Calu3 (cell line): ENCODE data around the gene MBP. TPM values are rescaled to one million over a fixed set of nuclear protein-coding genes. Genes with fewer than 3 reads are reported as not detected.
A peak's percentile ranks its signal among the peaks of the same experiment; 100 is the strongest.

Experiments used
- BruUV-seq: library from RNA; stranded (reverse); fragments of 400-500 nt; replicated peaks from 2 replicates; lab custom pipeline; 2021; lab: Mats Ljungman, UMichigan
- CTCF ChIA-PET: fragments of 300-600 bp; sonication (Branson Sonifier 250); formaldehyde crosslinking; loops from one replicate; lab custom pipeline; 2022; ENCODE audit warnings: antibody characterized with exemption; lab: Charles Lee
- DNase-seq: peaks from one replicate; pipeline ENCODE4 v3.0.0; 2022
- H3K27ac Mint-ChIP-seq: one replicate; pipeline ENCODE4 v1.8.0; 2022; ENCODE audit warnings: mixed read lengths; ENCODE audit not compliant: unreplicated experiment
- H3K27me3 Mint-ChIP-seq: one replicate; pipeline ENCODE4 v1.8.0; 2022; ENCODE audit warnings: mixed read lengths; ENCODE audit not compliant: unreplicated experiment
- H3K36me3 Mint-ChIP-seq: one replicate; pipeline ENCODE4 v1.8.0; 2022; ENCODE audit warnings: mild to moderate bottlenecking, moderate library complexity, mixed read lengths; ENCODE audit not compliant: insufficient read depth, unreplicated experiment
- H3K4me1 Mint-ChIP-seq: one replicate; pipeline ENCODE4 v1.8.0; 2022; ENCODE audit warnings: mild to moderate bottlenecking, low read depth, mixed read lengths; ENCODE audit not compliant: unreplicated experiment
- H3K4me3 Mint-ChIP-seq: one replicate; pipeline ENCODE4 v1.8.0; 2022; ENCODE audit warnings: mild to moderate bottlenecking, low read depth, moderate library complexity, mixed read lengths; ENCODE audit not compliant: unreplicated experiment
- H3K9me3 Mint-ChIP-seq: one replicate; pipeline ENCODE4 v1.8.0; 2022; ENCODE audit warnings: low read depth, mixed read lengths; ENCODE audit not compliant: unreplicated experiment
- intact Hi-C: fragments of 100-400 bp; cut with micrococcal nuclease; formaldehyde crosslinking; loops from one replicate; pipeline ENCODE4 v1.10.0; 2022; ENCODE audit not compliant: unreplicated experiment
- total RNA-seq: library from RNA; stranded (reverse); gene quantifications from 2 replicates; pipeline ENCODE4 v1.2.3, GENCODE V29; 2022
- TF ChIP-seq, protein P1 (sequence below): fragments of 200-600 bp; IDR thresholded peaks from one replicate; pipeline ENCODE4 v1.8.0; 2022; ENCODE audit warnings: antibody characterized with exemption; ENCODE audit not compliant: unreplicated experiment

MBP gene
- total RNA-seq, 1 experiment from 2014 or later: 221 TPM

DNA sequence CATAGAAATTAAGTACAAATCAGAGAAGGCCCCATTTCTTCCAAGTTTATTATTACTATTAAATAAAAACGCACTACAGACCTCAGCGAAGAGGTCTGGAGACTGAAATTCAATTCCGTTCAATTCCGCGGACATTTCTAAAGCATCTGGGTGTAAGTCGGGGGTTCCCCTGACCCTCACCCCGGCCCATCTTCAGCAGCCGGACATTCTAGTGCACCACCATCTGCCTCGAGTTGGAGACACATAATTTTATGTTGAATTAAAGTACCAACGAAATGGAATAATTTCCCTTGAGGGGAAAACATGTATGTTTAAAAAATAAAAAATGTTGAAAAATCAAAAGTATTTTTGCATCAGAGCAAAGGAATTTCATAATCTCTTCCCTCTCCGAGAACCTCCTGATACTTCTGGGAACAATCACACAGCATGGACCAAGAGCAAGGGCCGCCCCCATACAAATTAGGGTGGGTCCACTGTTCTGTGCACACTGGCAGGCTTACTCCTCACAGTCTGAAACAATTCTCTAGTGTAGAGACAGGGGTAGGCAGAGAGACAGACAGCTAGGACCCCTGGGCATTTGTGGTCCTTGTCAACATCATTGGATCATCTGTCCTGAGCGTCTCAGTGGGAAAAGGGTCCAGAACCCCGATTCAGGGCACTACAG is 29.3 kb downstream of the MBP start:
- Mint-ChIP-seq H3K9me3 (no peaks in the 10 kb centered on the region), H3K4me1 (peaks cover 82% of the 10 kb centered on the region), H3K27me3 (no peaks in the 10 kb centered on the region), H3K27ac (peak overlapping the region; percentile 37), H3K36me3 (peaks cover 85% of the 10 kb centered on the region), H3K4me3 (no peak overlapping the region)
- TF ChIP-seq, protein P1, sequence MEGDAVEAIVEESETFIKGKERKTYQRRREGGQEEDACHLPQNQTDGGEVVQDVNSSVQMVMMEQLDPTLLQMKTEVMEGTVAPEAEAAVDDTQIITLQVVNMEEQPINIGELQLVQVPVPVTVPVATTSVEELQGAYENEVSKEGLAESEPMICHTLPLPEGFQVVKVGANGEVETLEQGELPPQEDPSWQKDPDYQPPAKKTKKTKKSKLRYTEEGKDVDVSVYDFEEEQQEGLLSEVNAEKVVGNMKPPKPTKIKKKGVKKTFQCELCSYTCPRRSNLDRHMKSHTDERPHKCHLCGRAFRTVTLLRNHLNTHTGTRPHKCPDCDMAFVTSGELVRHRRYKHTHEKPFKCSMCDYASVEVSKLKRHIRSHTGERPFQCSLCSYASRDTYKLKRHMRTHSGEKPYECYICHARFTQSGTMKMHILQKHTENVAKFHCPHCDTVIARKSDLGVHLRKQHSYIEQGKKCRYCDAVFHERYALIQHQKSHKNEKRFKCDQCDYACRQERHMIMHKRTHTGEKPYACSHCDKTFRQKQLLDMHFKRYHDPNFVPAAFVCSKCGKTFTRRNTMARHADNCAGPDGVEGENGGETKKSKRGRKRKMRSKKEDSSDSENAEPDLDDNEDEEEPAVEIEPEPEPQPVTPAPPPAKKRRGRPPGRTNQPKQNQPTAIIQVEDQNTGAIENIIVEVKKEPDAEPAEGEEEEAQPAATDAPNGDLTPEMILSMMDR: no peak
- intact Hi-C loops: no loop called here
- no peak for DNase-seq
- no TSS peak for BruUV-seq
- CTCF ChIA-PET: interaction anchor here (0.8 to 2.9 kb wide), 4 partner anchors 12 to 49 kb away, joined by 3 to 16 read pairs (median 10); no protein-coding TSS in a partner anchor

DNA sequence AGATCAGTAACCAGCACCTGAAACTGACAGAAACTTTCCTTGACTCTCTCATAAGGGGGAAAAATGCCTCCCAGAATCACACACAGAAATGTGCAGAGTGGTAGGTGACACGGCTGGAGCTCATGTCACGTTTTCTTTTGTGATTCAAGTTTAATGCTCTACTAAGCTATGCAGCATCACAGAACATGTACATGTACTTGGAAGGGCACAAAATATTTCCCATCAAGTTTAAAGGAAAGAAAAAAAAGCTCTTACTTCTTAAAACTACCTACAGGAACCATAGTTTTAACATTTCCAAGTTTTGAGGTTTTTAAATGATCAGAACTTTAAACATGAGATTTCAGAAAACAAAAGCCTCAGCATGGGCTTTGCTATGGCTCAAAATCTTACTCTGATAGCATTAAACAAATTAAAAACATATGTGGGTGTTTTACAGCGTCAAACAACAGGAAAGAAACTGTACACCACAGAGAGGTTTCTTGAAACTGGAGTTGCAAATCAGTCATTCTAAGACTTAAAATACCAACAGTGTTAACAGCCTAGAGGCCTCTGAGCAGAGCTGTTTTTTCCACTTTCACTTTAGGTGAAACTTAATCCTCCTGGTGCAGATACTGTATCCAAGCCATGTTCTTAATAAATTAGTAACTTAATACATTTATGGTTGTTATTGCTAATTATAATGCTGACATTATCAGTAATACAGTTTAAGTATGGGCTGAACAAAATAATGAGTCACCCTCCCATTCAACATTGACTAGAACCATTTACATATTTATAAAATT is 30.1 kb downstream of the MBP start:
- no peaks in the 10 kb centered on the region for H3K9me3 Mint-ChIP-seq
- H3K27me3 Mint-ChIP-seq: no peaks in the 10 kb centered on the region
- intact Hi-C loops: loop anchor here (1.0 kb wide), 1 partner anchor 37 kb away; no protein-coding TSS in a partner anchor
- H3K27ac Mint-ChIP-seq: peak overlapping the region; percentile 94
- TF ChIP-seq, protein P1: no peak
- no peak for DNase-seq
- BruUV-seq: TSS peak; percentile 8
- H3K4me1 Mint-ChIP-seq: peaks cover 85% of the 10 kb centered on the region
- peak overlapping the region; percentile 57 for H3K4me3 Mint-ChIP-seq
- CTCF ChIA-PET: interaction anchor here (0.5 to 2.9 kb wide), 10 partner anchors 8 to 109 kb away, joined by 3 to 20 read pairs (median 6); no protein-coding TSS in a partner anchor
- peaks cover 92% of the 10 kb centered on the region for H3K36me3 Mint-ChIP-seq

DNA sequence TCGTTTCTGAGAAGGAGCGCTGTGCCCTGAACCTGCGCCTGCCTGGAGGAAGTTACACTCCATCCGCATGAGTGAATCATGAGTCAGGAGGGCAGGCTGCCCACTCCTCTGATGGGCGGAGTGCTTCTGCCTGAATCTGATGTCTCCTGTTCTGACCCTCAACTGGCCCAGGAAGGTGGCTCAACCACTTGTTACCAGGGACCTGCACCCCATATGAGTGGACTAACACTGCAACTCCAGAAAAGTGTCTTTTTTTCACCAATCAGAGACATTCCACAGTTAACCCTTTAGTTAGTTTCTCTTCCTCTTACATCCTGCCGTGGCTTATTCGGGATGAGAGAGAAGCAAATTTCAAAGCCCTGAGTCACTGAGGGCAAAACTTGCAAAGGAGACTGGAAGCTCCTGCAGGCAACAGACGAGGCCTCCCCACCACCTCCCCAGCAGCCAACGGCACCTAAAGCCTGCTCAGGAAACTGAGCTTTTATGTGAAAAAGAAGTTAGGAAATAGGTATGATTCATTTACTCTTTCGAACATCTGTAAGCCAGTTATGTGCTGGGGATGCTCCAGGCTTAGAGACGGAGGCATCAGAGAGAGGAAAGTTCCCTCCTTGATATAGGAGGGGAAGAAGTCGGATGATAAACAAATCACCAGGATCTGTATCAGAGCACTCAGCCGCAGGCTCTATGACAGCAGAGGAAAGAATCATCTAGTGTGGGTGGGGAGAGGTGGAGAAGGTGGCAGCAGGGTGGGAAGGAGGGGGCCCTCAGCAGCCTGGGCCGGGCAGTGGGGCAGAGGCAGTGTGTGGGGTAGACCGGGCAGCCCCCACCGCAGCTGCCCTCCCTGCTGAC is 30.9 kb downstream of the MBP start:
- Mint-ChIP-seq H3K27ac (peak overlapping the region; percentile 94), H3K9me3 (no peaks in the 10 kb centered on the region), H3K4me1 (peaks cover 81% of the 10 kb centered on the region), H3K36me3 (peaks cover 92% of the 10 kb centered on the region), H3K27me3 (no peaks in the 10 kb centered on the region), H3K4me3 (peak overlapping the region; percentile 57)
- intact Hi-C loops: loop anchor here (1.0 to 2.0 kb wide), 5 partner anchors 12 to 47 kb away; no protein-coding TSS in a partner anchor
- CTCF ChIA-PET: interaction anchor here (1.0 to 2.9 kb wide), 9 partner anchors 9 to 110 kb away, joined by 3 to 20 read pairs (median 6); no protein-coding TSS in a partner anchor
- peak; percentile 94 for DNase-seq
- BruUV-seq: TSS peak; percentile 79
- TF ChIP-seq, protein P1: no peak
